Erythroblast (primary cell): ENCODE measurements around the gene MYBPC3.

Experiments
- DNase-seq, 2 experiments: peaks; one replicate each; lab custom pipeline; 2025; lab: John Stamatoyannopoulos, UW
- GATA1 ChIP-seq: IDR thresholded peaks from 2 replicates; pipeline ENCODE4 v1.6.1; 2011; ENCODE audit warnings: low read depth, mild to moderate bottlenecking, control low read depth, low read length, moderate library complexity
- POLR2A ChIP-seq: IDR thresholded peaks from 2 replicates; pipeline ENCODE4 v1.6.1; 2011; ENCODE audit warnings: mild to moderate bottlenecking, low read length

The MYBPC3 gene

DNA sequence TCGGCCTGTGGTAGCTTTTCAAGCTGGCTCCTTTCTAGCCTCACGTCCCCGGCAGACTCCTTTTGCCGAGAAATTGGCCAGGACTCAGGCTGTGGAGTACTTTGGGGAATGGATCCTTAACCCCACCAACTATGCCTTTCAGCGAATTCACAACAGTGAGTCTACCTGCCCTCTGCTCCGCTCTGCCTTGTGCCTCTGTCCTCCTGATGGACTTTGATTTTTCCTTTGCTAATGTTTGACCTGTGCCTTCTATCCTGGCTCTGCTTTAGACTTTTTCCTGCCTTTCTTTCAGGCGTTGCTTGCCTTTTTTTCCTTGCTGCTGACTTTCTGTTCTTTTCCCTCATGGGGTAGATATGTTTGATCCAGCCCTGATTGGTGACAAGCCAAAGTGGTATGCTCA, 70.0 kb downstream of the MYBPC3 start:
- DNase-seq = no peak
- TF ChIP-seq POLR2A (no peak), GATA1 (no peak)
